LNCAP (cell line): ENCODE measurements around the gene SHB.

Experiments used
- TF ChIP-seq, protein P1 (sequence below): fragments of 450-650 bp; IDR thresholded peaks from 2 replicates; pipeline ENCODE4 v1.5.1; 2017; ENCODE audit warnings: mild to moderate bottlenecking

SHB gene

DNA sequence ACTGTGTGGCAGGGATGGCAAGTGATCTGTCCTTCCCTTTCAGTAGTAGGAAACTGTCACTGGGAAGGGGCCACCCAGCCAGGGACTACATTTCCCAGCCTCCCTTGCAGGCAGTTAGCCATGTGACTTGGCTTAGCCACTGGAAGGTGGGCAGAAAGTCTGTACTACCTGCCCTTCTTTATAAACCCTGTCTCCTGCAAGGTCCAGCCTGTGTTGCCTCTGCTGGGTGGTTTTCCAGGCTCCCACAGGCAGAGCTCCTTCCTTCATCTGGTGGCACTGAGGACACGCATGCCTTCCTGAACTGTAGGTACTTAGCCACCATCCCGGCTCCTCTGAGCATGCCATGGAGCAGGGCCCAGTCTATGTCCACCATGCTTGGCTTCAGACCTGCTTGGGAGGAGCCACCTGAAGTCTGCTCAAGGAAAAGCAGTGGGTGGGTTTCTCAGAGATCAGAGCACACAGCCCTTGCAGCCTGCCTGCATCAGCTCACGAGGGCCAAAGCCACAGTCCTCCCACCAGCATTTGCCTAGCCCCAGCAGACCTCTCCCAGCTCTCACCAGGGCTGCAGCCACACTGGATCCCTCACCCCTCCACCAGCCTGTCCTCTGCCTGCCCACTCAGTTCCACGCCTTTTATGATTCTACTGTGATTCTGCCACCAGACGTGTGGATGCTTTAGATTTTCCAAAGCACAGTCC lies 148.4 kb downstream of the SHB start:
- TF ChIP-seq, protein P1, sequence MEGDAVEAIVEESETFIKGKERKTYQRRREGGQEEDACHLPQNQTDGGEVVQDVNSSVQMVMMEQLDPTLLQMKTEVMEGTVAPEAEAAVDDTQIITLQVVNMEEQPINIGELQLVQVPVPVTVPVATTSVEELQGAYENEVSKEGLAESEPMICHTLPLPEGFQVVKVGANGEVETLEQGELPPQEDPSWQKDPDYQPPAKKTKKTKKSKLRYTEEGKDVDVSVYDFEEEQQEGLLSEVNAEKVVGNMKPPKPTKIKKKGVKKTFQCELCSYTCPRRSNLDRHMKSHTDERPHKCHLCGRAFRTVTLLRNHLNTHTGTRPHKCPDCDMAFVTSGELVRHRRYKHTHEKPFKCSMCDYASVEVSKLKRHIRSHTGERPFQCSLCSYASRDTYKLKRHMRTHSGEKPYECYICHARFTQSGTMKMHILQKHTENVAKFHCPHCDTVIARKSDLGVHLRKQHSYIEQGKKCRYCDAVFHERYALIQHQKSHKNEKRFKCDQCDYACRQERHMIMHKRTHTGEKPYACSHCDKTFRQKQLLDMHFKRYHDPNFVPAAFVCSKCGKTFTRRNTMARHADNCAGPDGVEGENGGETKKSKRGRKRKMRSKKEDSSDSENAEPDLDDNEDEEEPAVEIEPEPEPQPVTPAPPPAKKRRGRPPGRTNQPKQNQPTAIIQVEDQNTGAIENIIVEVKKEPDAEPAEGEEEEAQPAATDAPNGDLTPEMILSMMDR, result no peak

- TF ChIP-seq, protein P1, result no peak
These were observed 149.1 kb downstream of the SHB start for GRCh38 chr9:37919956-37920335.

GRCh38 chr9:37919246-37919955 lies 149.6 kb downstream of the SHB start:
- TF ChIP-seq, protein P1, result no peak

DNA sequence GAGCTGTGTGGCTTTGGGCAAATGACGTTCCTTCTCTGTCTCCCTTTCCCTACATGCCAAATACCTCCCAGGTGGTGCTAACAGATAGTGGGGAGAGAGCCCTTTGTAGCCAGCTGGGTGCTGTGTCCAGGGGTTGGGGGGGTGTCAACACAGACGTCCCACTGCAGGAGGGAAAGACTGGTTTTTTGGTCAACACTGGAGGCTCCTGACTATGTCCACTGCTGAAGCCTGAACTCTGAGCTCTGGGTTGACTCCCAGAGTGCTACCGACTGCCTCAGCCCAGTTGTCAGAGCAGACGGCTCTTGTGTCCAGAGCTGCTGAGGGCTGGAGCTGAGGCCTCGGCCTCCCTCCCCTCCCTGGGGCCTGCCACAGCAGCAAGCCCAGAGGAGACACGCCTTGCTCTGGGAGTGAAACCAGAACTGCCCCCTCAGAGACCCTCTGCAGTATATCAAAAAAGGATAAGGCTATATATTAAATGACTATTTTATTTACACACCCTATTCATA lies 150.3 kb downstream of the SHB start:
- TF ChIP-seq, protein P1, result no peak

DNA sequence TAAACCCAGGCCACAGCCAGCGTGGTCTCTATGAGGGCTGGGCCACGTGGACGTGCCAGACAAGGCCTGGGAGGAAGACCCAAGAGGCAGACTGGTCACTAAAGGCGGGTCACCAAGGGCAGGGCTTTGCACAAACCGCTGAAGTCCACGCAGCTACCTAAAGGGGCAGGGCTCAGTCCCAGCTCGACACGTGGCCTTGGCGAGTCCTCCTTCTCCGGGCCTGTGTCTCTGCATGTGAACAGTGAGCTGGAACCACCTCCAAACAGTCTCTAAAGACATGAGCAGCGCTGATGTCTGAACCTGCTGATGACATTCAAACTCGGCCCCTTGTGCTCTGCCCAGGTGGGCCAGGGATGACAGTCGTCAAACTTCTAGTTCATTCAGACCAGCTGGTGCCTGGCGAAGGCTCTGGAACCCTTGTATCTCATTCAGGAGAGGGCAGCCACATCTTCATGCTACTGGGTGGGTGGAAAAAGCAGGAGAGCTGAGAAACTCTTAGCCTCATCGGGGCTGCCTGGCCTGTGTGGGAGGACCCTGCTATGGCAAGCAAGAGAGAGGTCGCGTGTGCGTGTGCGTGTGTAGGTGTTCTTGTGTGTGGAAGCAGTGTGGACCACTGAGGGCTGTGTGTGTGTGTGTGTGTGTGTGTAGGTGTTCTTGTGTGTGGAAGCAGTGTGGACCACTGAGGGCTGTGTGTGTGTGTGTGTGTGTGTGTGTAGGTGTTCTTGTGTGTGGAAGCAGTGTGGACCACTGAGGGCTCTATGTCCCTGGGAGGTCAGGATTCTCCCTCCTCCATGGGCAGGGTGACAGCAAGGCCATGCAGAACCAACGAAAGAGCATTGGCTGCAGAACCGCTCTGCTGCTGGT lies 151.0 kb downstream of the SHB start:
- TF ChIP-seq, protein P1, result no peak

GRCh38 chr9:37917313-37917731 lies 151.7 kb downstream of the SHB start:
- TF ChIP-seq, protein P1, result no peak
